GM12892 (cell line): Measurements from ENCODE around the gene REV1.

Experiments
- POLR2A ChIP-seq: IDR thresholded peaks from 2 replicates; pipeline ENCODE4 v1.6.1; 2011; ENCODE audit warnings: low read depth, low read length, control low read depth
- POLR2AphosphoS5 ChIP-seq: IDR thresholded peaks from 2 replicates; pipeline ENCODE4 v1.6.1; 2011; ENCODE audit warnings: low read depth, low read length, control low read depth
- TAF1 ChIP-seq: IDR thresholded peaks from 2 replicates; pipeline ENCODE4 v1.6.1; 2011; ENCODE audit warnings: low read depth, mild to moderate bottlenecking, control low read depth, low read length, borderline replicate concordance

DNA sequence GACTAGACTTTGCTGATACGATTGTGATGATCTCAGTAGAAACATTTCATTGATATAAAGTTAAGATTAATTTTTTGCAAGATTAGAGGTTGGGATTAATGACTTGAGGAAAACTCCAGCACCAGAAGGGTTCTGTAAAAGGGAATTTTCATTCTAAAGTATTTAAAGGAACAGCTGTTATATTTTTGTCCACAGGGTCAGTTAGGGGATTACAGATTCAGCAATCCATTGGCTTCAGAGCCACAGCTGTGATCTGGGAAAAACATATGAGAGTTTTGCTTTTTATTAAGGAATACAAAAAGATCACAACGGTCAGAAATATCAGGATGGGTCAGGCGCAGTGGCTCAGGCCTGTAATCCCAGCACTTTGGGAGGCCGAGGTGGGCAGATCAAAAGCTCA, 19.6 kb upstream of the REV1 start:
- no peak for TF ChIP-seq TAF1
- no peak for TF ChIP-seq POLR2A
- TF ChIP-seq POLR2AphosphoS5: no peak
